CD4-positive, CD25-positive, alpha-beta regulatory T cell (primary cell): Measurements from ENCODE around the gene P3H2. TPM values are rescaled to one million over a fixed set of nuclear protein-coding genes. Genes with fewer than 3 reads are reported as not detected.

Source experiments
- ATAC-seq, 2 donors: fragments of 150-1000 bp; cut with Tn5 transposase; one replicate each; pipeline ENCODE4 v1.10.0; 2021; ENCODE audit warnings: low read depth in 2 of 2, moderate number of reproducible peaks in 2 of 2, moderate library complexity in 1 of 2
- DNase-seq, 3 donors: peaks; one replicate each; pipeline versions ENCODE4 v3.0.0 to v3.0.0-alpha.2; 2012 to 2022; ENCODE audit warnings: mixed read lengths in 1 of 3
- H3K27ac ChIP-seq: one replicate; pipeline ENCODE4 v1.7.0; 2013; ENCODE audit warnings: mild to moderate bottlenecking, low read length; ENCODE audit not compliant: insufficient read depth, poor library complexity, severe bottlenecking
- H3K27me3 ChIP-seq: one replicate; pipeline ENCODE4 v1.7.0; 2013; ENCODE audit warnings: low read length; ENCODE audit not compliant: control insufficient read depth, insufficient read depth
- H3K36me3 ChIP-seq: one replicate; pipeline ENCODE4 v1.7.0; 2013; ENCODE audit warnings: mild to moderate bottlenecking, low read length, moderate library complexity; ENCODE audit not compliant: control insufficient read depth, insufficient read depth
- H3K4me1 ChIP-seq: 2 replicates; pipeline ENCODE4 v1.7.0; 2013; ENCODE audit warnings: mild to moderate bottlenecking, low read length; ENCODE audit not compliant: insufficient read depth, control insufficient read depth, poor library complexity, severe bottlenecking
- H3K4me3 ChIP-seq: one replicate; pipeline ENCODE4 v1.7.0; 2013; ENCODE audit warnings: low read depth, mild to moderate bottlenecking, low read length, moderate library complexity
- H3K9me3 ChIP-seq, 2 experiments: 1 replicate in 1 of 2; 2 replicates in 1 of 2; pipeline ENCODE4 v1.7.0; 2013; ENCODE audit warnings: low read length in 2 of 2, mild to moderate bottlenecking in 1 of 2, moderate library complexity in 1 of 2; ENCODE audit not compliant: control insufficient read depth in 2 of 2
- H3K27ac Mint-ChIP-seq, 3 donors: one replicate each; pipeline ENCODE4 v1.8.0; 2020 to 2022; ENCODE audit warnings: mild to moderate bottlenecking in 3 of 3, mixed read lengths in 3 of 3, moderate library complexity in 2 of 3
- H3K27me3 Mint-ChIP-seq: one replicate; pipeline ENCODE4 v1.8.0; 2022; ENCODE audit warnings: mild to moderate bottlenecking, mixed read lengths
- H3K36me3 Mint-ChIP-seq: one replicate; pipeline ENCODE4 v1.8.0; 2020; ENCODE audit warnings: mixed read lengths
- H3K4me1 Mint-ChIP-seq, 4 donors: one replicate each; pipeline ENCODE4 v1.8.0; 2020 to 2022; ENCODE audit warnings: mixed read lengths in 4 of 4, mild to moderate bottlenecking in 1 of 4
- H3K4me3 Mint-ChIP-seq, 4 donors: one replicate each; pipeline ENCODE4 v1.8.0; 2020 to 2022; ENCODE audit warnings: mild to moderate bottlenecking in 4 of 4, mixed read lengths in 4 of 4, moderate library complexity in 3 of 4
- H3K9me3 Mint-ChIP-seq, 7 donors: one replicate each; pipeline ENCODE4 v1.8.0; 2020 to 2022; ENCODE audit warnings: mixed read lengths in 7 of 7, mild to moderate bottlenecking in 3 of 7, moderate library complexity in 2 of 7
- polyA plus RNA-seq, 4 donors: library from polyadenylated mRNA; unstranded; fragments of 300-500 nt; fragmentation: Illumina TruSeq; gene quantifications; one replicate each; pipeline ENCODE4 v1.2.3, GENCODE V29; 2021
- total RNA-seq: library from RNA; stranded (reverse); gene quantifications from one replicate; pipeline ENCODE4 v1.2.3, GENCODE V29; 2022

Gene P3H2
- total and polyA plus RNA-seq, 5 donors from 2014 or later = not detected

DNA sequence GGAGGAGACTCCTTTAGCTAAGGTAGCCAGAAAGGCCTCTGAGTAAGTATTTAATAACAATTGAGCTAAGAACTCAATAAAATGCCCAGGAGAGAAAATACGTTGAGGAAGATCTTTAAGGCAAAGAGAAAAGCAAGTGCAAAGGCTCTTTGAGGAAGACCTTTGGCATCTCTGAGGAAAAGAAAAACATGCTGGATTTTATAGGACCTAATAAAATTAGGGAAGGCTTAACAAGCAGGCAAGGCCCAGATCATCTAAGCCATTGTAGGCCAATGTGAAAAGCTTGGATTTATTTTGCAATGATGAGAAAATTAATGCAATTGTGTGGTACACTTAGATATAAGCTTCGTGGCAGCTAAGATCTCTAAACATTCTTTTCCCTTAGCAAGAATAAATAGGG lies 75.7 kb downstream of the P3H2 start:
- DNase-seq (no peak), ATAC-seq (no peak)
- Mint-ChIP-seq H3K4me3 (no peak overlapping the region), H3K36me3 (no peaks in the 10 kb centered on the region), H3K27ac (no peak overlapping the region), H3K9me3 (peaks cover 0 to 3% (median 0%) of the 10 kb centered on the region in 7 donors), H3K27me3 (peaks cover 17% of the 10 kb centered on the region), H3K4me1 (no peaks in the 10 kb centered on the region)
- no peak overlapping the region for H3K27ac ChIP-seq
- no peaks in the 10 kb centered on the region for H3K27me3 ChIP-seq
- H3K4me1 ChIP-seq = no peaks in the 10 kb centered on the region
- no peaks in the 10 kb centered on the region for H3K36me3 ChIP-seq
- no peak overlapping the region for H3K4me3 ChIP-seq
- no peaks in the 10 kb centered on the region for H3K9me3 ChIP-seq

DNA sequence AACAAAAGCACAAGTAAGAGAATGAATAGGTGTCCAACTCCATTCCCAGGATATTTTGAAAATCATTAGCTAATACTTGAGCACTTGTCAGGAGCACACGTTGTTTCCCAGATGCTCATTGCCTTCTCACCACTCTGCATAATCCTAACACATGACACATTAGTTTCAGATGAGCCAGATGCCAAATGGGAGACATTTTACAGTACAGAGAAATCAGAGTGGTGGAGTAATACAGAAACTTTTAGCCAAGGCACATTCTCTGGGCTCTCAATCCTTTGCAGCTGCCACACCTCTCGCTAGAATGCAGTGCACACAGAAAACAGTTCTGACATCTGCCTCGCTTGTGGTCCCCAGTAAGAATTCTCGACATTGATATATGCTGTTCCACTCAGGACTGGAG lies 76.6 kb downstream of the P3H2 start:
- Mint-ChIP-seq H3K27ac (no peak overlapping the region), H3K4me1 (no peaks in the 10 kb centered on the region), H3K9me3 (peaks cover 0 to 3% (median 0%) of the 10 kb centered on the region in 7 donors), H3K36me3 (no peaks in the 10 kb centered on the region), H3K4me3 (no peak overlapping the region), H3K27me3 (peaks cover 17% of the 10 kb centered on the region)
- Histone ChIP-seq H3K27ac (no peak overlapping the region), H3K27me3 (no peaks in the 10 kb centered on the region), H3K36me3 (no peaks in the 10 kb centered on the region), H3K4me1 (no peaks in the 10 kb centered on the region), H3K9me3 (no peaks in the 10 kb centered on the region), H3K4me3 (no peak overlapping the region)
- no peak for DNase-seq
- ATAC-seq = no peak

DNA sequence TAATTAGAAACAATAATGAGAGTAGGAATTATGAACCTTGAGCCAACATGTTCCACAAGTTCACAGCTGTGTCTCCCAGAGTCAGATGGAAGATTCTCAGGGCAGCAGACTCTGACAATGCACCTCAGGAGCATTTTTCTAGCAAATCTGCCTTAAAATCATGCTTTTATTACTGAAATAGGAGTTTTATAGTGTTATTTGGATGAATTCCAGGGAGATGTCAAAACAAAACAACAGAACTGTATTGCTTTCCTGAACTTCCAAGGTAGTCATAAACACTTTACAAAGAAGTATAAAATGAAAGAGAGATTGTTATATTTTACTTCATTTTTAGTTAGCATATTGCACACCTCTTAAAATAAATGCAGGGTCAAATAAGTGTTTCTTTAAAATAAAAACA lies 77.0 kb downstream of the P3H2 start:
- no peak for DNase-seq
- Mint-ChIP-seq H3K9me3 (peaks cover 0 to 3% (median 0%) of the 10 kb centered on the region in 7 donors), H3K36me3 (no peaks in the 10 kb centered on the region), H3K4me3 (no peak overlapping the region), H3K27ac (no peak overlapping the region), H3K27me3 (peaks cover 14% of the 10 kb centered on the region), H3K4me1 (no peaks in the 10 kb centered on the region)
- Histone ChIP-seq H3K36me3 (no peaks in the 10 kb centered on the region), H3K9me3 (no peaks in the 10 kb centered on the region), H3K4me3 (no peak overlapping the region), H3K27me3 (no peaks in the 10 kb centered on the region), H3K27ac (no peak overlapping the region), H3K4me1 (no peaks in the 10 kb centered on the region)
- no peak for ATAC-seq

DNA sequence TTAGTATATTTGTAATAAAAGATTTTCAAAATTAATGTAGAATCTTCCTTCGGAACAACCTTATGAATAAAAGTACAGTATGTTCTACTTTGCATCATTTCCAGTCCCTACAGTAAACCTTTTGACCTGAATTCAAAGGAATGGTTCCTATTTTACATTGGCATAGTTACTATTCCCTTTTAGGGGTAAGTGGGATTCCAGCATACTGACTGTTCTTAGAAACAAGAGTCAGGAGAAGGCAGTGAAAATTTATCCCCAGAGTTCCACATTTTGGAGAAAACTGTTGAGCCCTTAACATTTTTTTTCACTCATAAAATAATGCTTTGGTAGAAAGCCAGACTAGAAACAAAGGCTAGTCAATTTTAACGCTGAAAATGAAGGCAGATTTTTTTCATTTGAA lies 78.1 kb downstream of the P3H2 start:
- Mint-ChIP-seq H3K27ac (no peak overlapping the region), H3K4me1 (no peaks in the 10 kb centered on the region), H3K36me3 (no peaks in the 10 kb centered on the region), H3K4me3 (no peak overlapping the region), H3K27me3 (peaks cover 7% of the 10 kb centered on the region), H3K9me3 (peaks cover 0 to 3% (median 0%) of the 10 kb centered on the region in 7 donors)
- no peak overlapping the region for H3K27ac ChIP-seq
- no peaks in the 10 kb centered on the region for H3K27me3 ChIP-seq
- no peaks in the 10 kb centered on the region for H3K9me3 ChIP-seq
- no peaks in the 10 kb centered on the region for H3K36me3 ChIP-seq
- ATAC-seq = no peak
- H3K4me3 ChIP-seq = no peak overlapping the region
- H3K4me1 ChIP-seq = no peaks in the 10 kb centered on the region
- DNase-seq = no peak

DNA sequence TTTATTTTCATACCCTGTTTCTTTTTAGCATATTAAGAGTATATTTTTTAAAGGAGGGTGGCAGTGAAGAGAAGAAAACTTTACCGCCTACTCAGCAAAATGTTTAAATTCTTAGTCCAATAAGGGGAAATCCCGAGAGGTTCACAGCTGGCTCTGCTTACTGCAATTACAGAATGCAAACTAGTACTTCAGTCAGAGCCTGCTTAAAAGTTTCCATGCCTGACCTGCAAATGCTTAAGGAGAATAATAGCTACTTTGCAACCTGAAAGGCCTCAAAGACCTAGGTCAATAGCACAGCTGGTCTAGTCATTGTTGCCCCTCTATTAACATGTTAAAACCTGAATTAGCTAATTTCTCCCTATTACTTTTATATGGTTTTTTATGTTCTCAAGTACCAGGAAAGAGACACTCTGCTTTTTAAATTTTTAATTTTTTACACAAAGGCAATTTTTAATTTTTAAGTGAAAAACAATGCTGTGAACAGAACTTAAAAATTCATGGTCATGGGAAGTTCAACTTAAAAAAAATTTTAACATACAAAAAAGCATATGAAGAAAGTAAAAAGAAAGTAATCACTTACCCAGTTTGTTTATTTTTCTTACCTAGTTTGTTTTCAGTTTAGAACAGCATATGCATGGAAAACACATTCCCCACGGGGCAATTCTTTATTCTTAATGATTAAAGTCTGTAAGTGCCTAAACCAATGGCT lies 79.2 kb downstream of the P3H2 start:
- DNase-seq (no peak), ATAC-seq (no peak)
- Mint-ChIP-seq H3K27me3 (peaks cover 7% of the 10 kb centered on the region), H3K9me3 (peaks cover 0 to 3% (median 0%) of the 10 kb centered on the region in 7 donors), H3K4me1 (no peaks in the 10 kb centered on the region), H3K27ac (no peak overlapping the region), H3K4me3 (no peak overlapping the region), H3K36me3 (no peaks in the 10 kb centered on the region)
- Histone ChIP-seq H3K4me3 (no peak overlapping the region), H3K27me3 (no peaks in the 10 kb centered on the region), H3K9me3 (no peaks in the 10 kb centered on the region), H3K4me1 (no peaks in the 10 kb centered on the region), H3K36me3 (no peaks in the 10 kb centered on the region), H3K27ac (no peak overlapping the region)

DNA sequence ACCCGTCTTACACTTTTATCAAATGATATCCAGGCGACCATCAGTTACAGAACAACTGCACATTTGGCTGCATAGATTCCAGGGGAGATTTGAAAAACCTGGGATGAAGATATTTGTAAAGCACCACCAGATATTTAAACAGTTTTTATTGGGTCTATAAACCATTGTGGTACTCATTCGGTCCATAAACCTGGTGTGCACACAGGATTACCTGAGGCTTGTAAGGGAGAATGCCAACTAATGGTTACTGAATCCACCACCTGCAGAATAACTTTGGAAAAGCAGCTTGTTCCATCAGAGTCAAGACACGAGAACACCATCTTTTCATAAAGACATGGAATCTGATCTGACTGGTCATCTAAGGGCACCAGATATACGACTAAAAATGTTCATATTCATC lies 80.6 kb downstream of the P3H2 start:
- DNase-seq (no peak), ATAC-seq (no peak)
- Mint-ChIP-seq H3K4me1 (no peaks in the 10 kb centered on the region), H3K4me3 (no peak overlapping the region), H3K9me3 (peaks cover 0 to 3% (median 0%) of the 10 kb centered on the region in 7 donors), H3K27ac (no peak overlapping the region), H3K27me3 (peaks cover 12% of the 10 kb centered on the region), H3K36me3 (no peaks in the 10 kb centered on the region)
- no peak overlapping the region for H3K4me3 ChIP-seq
- no peak overlapping the region for H3K27ac ChIP-seq
- H3K36me3 ChIP-seq = no peaks in the 10 kb centered on the region
- no peaks in the 10 kb centered on the region for H3K4me1 ChIP-seq
- H3K9me3 ChIP-seq = no peaks in the 10 kb centered on the region
- no peaks in the 10 kb centered on the region for H3K27me3 ChIP-seq

DNA sequence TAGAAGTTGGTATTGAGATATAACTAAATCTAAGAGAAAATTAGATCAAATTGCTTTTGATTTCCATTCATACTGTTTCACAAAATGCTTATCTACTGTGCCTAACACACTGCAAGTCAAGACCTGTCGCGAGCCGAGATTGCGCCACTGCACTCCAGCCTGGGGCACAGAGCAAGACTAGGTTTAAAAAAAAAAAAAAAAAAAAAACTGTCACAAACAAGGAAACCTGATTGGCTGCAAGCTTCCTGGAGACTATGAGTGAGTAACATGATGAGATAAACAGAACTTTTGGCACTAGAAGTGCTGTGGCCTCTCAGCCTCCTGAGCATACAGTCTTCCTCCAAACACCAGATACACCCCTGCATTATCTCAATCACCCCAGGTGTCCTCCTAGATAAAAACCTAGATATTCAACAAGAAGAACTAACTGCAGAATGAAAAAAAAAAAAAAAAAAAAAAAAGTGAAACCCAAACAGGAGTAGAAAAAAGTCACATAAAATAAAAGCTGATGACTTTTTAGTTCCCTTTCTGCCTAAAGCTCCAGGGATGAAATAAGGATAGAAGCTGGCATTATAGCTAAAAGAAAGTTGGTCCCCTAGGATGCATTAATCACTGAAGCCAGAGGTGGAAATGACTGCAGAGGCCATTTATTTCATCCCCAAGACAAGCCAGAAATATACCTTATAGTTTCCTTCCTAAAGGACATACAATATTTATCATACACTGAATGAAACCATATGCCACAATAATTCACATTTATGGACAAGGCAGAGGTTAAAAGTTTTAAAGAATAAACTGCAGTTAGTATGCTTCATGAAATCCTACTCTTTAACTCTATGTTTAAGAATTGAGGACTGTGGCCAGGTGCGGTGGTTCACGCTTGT lies 82.4 kb downstream of the P3H2 start:
- Mint-ChIP-seq H3K36me3 (no peaks in the 10 kb centered on the region), H3K4me3 (no peak overlapping the region), H3K9me3 (peaks cover 0 to 2% (median 0%) of the 10 kb centered on the region in 7 donors), H3K27ac (no peak overlapping the region), H3K4me1 (no peaks in the 10 kb centered on the region), H3K27me3 (peaks cover 12% of the 10 kb centered on the region)
- Histone ChIP-seq H3K27me3 (no peaks in the 10 kb centered on the region), H3K36me3 (no peaks in the 10 kb centered on the region), H3K4me1 (no peaks in the 10 kb centered on the region), H3K27ac (no peak overlapping the region), H3K9me3 (no peaks in the 10 kb centered on the region), H3K4me3 (no peak overlapping the region)
- DNase-seq = no peak
- no peak for ATAC-seq
